RPMI8226 (cell line): ENCODE results near the gene ROR2.
A peak's percentile ranks its signal among the peaks of the same experiment; 100 is the strongest.
"Not testable (repeated sequence)": the region's sequence is repeated elsewhere in the genome, so short reads cannot be mapped to it uniquely, and the experiment has no call there.

Source experiments
- DNase-seq: peaks from one replicate; pipeline ENCODE4 v3.0.0-alpha.2; 2015

The ROR2 gene

DNA sequence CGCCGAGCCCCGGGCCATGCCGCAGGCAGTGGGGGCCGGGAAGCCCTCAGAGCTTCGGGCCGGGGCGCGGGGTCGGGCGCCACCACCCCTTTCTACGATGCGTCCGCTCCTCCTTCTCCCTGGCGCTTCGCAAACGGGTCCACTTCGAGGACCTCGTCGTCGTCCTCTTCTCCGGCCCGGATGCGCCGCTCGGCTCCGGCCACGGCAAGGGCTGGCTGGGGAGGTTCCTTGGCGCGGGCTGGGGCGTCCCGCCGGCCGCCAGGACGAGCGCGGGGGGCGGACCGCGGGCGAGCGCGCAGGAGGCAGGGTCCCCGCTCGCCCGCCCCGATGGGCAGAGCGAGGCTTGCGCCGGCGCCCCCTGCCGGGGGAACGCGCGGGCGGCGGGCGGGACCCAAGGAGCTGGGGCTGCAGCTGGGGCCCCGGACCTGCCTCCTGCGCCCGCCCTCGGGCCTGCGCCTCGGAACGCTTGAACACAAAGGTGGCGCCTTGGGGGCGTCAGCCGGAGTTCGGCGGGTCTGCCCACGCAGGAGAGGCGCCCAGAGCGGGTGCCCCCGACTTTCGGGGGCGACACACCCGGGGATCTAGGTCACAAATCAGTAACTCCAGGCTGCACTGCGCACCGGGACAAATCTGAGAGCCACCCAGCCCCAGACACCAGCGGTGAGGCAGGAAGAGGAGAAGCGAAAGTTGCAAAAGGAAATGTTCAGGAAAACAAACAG, at the start of gene ROR2:
TSS of gene ROR2 (minus strand) at position 283 of the 719 bp plus-strand sequence.
- DNase-seq, result peak; percentile 69

DNA sequence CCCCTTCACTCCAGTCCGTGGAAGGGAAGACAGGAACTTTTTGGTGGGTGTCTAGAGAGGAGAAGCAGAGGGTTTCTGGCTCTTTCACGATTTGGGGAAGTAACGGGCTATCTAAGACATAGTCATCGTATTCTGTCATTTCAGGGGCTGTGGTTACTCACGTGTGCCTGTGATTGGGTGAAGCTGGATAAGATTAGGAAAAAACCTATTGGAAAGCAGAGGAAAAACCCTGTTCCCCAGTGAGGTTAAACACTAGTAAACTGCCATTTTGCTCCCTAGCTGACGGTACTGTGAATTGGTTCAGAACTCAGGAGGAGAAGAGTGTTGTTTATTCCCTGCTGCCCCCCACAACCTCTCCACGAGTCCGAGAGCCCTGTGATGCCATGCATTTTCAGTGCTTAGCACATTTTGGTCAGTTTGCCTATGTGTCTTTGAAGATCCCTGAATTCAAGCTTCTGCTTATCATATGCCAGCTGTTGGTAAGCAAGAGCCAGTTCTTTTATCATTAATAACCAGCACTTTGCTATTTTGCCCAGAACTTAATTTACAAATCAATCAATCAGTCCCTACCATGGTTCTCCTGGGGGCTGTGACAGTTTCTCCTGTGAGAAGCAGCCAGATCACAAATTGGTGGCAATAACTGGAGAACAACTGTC, 45.1 kb upstream of the ROR2 start:
- DNase-seq, result no peak

DNA sequence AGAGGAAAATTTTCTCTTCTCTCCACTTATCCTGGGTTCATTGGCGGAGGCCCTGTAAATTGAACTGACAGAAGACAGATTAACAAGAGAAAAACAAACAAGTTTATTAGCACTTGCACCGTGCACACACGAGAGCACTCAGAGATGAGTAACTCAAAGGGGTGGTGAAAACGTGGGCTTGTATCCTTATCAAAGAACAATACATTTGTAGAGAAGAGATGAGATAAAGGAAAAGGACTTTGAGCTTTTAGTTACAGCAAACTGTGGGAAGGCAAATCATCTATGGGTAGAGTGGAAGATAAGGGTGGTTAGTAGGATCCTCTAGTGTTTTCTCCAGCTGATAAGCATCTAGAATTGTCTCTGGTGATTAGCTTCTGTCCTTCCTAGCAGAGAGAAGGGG, 44.4 kb upstream of the ROR2 start:
- DNase-seq, result no peak

DNA sequence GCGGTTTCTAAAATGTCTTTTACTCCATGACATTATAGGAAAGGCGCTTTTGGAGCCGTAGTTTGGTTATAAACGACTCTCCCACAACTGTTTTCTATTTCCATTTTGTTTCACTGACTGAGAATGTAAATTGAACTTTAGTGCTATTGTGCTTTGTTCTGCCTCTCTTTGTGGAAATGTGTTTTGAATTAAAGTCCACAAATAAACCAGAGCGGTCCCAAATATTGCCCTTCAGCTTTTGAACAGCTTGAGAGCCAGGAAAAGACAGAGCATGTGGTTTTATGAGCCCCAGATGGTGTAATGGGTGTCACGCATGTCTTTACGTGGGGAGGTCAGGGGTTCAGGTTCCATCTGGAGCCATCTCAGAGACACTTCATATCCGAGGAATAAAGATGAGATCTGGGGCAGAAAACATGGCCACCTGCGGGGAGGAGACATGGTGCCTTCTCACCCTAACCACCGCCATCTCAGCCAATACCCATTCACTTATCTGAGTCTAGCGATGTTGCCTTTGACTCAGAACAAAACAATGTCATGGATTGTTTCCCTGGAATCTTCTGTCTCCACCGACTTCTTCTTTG, 42.5 kb upstream of the ROR2 start:
- DNase-seq, result no peak

DNA sequence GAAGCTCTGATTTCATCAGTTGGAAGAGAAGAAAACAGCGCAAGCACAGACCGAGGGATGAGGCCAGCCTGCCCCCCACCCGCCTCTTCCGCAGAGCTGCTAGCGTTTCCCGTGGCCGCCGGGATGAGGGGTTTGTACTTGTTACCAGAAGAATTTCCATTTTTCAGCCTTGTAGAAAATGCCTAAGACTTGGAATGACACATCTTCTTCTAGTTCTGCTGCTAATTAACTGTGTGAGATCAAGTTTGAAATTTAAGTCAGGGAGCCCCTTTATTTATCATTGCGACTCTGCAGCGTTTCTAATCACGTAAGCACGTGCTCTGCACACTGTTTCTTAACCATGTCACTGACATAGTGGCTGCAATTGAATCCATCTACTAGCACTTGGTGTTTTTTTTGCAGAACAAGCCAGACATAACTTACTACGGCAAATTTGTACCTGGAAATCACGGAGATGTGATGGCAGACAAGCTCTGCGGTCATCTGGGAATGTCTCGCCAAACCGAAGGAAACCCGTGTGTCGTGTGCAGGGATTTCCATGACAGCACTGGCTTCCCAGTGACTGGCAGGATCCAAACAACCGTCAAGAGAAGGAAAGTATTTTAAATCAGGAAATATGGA, 41.8 kb upstream of the ROR2 start:
- DNase-seq, result no peak

DNA sequence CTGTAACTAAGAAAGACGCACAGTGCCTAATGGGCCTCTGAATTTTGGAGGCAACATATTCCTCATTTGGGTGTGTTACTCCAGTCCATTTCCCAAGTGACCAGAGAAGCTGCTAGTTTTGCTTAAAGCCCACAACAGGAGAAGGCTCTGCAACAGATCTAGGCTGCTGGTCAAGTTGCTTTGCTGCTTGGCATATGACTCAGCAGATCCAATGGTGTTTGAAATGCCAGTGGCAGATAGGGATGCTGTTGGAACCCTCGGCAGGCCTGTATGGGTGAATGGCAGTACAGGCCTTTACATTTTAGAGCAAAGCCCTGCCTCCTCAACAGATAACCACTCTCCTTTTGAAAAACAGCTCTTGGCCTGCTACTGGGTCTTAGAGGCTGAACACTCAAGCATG, 36.2 kb upstream of the ROR2 start:
- DNase-seq, result no peak

DNA sequence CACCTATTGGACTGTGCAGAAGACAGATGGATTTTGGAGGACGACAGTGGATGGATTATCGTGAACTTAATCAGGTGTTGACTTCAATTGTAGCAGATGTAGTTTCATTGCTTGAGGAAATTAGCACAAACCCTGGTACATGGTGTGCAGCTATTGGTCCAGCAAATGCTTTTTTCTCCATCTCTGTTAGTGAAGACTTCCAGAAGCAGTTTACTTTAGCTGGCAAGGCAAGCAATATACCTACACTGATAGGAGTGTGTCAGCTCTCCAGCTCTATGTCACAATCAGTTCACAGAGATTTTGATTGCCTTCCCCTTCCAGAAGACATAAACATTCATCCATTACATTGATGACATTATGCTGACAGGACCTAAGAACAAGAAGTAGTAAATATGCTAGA, 35.7 kb upstream of the ROR2 start:
- no peak for DNase-seq

DNA sequence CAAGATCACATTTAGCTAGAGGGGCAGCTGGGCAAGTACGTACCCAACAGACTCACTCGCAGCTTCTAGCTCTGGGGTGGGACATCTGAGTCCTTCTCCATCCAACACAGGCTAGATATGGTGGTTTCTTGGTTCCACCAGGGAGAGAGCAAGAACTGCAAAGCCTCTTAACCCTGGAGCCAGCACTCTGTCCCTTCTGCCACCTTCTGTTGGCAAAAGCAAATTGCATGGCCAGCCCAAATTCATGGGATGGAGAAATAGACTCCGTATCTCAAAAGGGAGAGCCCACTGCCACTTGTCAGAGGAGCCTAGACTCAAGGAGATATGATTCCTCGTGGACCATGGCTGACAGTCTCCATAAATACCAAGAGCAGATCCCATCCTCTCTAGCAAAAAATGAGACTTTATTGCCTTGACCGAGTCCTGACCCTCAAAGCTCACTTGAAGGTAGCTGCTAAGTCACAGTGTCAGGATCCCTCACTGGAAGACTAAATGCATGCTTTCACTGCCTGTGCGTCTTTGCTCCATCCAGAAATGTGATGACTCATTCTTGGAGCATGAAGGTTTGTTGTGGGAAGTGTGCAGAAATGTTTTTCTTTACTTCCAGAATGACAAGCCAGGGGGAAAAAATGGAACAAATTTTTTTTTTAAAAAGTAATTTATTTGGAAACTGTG, 28.8 kb upstream of the ROR2 start:
- peak; percentile 29 for DNase-seq

DNA sequence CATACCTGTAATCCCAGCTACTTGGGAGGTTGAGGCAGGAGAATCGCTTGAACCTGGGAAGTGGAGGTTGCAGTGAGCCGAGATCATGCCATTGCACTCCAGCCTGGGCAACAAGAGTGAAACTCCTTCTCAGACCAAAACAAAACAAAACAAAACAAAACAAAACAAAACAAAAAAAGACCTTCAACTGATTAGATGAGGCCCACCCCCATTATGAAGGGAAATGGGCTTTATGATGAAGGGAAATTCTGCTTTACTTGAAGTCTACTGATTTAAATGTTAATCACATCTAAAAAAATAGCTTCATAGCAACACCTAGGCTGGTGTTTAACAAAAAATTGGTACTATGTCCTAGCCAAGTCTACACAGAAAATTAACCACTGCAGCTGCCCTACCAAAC, 25.2 kb upstream of the ROR2 start:
- not testable (repeated sequence) for DNase-seq

DNA sequence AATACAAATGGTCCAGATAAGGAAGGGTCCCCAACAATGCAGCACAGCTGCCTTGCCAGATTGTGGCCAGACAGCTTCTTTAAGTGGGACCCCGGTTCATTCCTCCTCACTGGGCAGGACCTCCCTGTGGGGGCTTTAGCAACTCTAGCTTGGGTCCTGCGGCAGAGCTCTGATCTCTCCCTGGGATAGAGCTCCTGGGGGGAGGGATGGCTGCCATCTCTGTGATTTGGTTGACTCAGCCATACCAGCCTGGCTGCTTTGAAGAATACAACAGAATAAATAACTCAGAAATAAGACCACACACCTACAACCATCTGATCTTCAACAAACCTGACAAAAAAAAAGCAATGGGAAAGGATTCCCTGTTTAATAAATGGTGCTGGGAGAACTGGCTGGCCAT, 22.7 kb upstream of the ROR2 start:
- DNase-seq, result no peak

DNA sequence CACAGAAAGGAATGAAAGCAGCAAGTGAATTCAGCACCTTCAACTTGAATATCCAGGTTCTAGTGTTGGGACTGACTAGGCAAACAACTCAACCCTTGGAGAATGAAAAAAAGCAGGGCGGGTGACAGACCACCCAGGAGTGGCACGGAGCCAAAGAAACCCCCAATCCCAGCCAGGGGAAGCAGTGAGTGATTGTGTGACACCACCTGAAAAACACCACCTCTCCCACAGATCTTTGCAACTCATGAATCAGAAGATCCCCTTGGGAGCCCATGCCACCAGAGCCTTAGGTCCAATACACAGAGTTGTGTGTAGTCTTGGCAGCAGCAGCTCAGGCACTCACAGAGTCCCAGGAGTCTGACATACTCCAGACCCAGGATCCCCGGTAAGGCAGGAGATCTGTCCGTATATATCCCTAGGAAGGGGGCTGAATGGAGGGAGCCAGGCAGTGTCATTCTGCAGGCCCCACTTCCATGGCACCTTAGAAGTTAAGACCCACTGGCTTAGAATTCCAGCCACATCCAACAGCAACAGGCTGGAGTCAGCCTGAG, 22.1 kb upstream of the ROR2 start:
- no peak for DNase-seq

DNA sequence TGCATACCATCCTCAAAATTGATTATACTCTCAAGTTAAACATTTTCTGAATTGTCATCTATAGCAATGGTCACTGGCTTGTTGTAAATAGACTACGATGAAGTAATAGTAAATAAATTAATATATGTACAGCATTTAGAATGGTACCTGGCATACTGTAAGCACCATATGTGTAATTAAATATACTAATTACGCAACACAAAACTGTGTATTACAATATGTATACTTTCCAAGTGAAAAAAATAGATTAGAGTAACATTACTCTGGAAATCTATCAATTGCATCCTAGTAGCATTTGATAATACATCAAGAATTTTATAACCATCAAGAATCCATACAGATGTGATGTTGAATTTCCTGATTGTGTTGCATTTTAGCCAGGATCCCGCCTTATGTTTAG, 17.2 kb upstream of the ROR2 start:
- DNase-seq, result no peak

DNA sequence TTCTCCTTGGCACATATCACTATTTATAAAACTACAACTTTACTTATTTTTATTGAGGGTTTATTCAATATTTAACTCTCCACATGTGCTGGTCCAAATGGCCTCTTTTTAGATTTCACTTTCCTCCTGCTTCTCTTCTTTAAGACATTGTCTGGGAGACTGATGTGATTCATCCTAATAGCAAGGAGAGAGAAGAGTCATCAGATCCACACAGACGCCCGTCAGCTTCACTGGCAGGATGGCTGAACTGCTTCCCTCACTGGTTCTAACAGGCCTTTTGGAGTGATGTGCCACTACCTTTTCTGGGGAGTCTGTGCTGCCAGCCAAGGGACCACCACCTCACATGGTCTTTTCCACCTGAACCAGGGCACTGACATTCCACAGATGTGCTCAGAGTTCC, 16.5 kb upstream of the ROR2 start:
- DNase-seq, result no peak

DNA sequence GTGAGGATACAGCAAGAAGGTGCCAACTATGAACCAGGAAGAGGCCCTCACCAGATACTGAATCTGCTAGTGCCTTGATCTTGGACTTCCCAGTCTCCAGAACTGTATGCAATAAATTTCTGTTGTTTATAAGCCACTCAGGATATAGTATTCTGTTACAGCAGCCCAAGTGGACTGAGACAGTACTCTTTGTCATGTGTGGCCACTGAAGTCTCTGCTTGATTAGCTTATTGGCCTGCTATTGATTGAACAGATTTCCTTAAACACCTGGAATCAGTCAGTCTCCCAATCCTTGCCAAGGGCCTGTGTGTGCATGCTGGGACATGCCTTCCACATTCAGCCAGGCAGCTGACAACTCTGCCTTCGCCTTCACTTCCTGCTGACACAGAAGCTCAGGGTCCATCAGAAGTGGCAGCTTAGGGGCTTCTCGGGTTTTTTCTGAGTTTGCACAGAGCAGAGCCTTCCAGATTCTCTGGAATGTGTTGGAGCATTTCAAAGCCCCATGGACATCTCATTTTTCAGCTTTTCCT, 13.7 kb upstream of the ROR2 start:
- no peak for DNase-seq

DNA sequence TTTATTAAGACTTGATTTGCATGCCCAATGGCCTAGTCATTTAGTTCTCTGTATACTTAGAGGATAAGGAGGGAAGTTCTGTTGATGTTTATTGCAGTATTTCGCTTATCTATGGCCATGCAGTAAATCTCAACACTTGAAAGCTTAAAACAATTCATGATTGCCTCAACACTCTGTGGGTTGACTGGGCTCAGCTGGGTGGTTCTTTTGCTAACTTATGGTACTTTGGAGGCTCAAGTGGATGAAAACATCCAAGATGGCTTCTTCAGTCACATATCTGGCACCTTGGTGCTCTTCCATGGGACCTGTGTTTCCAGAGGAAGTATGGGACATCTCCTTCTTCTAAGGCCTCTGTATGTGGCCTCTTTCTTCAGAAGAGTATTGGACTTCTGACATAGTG, 10.3 kb upstream of the ROR2 start:
- no peak for DNase-seq

DNA sequence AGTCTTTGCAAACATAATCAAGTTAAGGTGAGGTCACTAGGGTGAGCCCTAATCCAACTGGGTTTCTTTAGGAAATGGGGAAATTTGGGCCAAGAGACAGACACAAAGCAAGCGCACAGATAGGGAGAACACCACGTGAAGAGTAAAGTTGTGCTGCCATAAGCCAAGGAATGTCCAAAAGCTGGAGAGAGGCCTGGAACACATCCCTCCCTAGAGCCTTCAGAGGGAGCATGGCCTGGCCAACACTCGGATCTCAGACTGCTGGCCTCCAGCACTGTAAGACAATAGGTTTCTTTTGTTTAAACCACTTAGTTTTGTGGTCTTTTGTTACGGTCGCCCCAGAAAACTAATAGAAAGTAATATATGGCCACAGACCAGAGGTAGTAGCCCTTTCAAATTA, 8.1 kb upstream of the ROR2 start:
- no peak for DNase-seq

DNA sequence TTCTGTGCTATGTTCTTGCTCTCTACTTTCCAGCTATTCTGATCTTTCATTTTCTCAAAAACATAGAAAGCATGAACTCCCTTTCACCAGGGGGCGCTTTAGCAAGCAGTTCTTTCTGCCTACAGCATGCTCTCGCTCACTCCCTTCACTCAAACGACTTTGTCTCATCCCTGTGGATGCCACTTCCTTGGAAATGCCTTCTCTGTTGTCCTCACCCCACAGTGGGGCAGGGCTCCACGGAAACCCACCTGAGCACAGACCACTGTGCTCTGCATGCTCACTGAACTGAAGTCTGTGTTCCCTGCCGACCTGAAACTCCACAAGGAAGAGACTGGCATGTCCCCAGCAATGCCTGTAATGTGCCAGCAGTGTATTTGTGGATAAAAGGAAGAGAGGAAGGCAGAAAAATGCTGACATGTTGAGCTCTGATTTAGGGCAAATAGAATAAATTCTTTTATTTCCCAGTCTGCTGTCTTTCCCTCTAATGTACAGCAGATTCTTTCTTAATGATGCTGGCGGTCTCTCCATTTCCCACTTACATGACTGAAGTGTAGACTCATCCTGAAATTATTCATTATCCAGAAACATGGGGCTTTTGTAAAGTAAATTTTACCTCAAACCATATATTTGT, 4.9 kb upstream of the ROR2 start:
- DNase-seq, result peak; percentile 56

DNA sequence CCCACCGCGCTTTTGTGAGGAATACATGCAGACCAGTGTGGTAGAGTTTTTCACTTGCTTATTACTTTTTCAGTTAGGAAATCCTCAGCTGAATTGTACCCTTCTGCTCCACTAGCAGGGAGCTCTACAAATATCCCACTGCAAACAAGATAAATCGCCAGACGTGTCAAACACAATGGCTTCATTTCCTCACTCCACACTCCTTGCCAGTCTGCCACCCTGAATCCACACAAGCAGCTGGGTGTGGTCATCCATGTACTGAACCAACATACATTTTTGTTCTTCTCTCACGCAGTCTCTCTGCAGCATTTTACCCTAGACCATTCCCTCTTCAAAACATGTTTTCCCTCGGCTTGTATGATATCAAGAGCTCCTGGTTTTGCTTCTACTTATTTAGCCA, 3.7 kb upstream of the ROR2 start:
- no peak for DNase-seq

DNA sequence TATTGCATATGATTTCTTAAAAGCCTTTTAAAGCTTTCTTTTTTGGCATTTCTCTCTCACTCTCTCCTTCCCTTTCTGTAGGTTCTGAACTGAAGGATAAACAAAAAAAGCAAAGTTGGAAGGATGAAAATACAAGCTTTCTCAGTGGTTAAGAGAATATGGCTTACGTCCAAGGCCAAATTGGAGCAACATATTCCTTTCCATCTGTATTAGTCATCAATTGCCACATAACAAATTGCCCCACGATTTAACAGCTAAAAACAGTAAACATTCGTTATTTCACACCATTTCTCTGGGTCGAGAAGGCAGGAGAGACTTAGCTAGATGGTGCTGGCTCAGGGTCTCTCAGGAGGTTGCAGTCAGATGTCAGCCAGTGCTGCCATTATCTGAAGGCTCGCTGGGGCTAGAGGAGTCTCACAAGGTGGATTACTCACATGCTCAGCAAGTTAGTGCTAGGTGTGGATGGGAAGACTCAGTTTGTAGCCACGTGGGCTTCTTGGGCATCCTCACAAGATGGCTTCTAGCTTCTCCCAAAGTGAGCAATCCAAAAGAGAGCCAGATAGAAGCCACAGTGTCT, 2.0 kb upstream of the ROR2 start:
- DNase-seq, result no peak

DNA sequence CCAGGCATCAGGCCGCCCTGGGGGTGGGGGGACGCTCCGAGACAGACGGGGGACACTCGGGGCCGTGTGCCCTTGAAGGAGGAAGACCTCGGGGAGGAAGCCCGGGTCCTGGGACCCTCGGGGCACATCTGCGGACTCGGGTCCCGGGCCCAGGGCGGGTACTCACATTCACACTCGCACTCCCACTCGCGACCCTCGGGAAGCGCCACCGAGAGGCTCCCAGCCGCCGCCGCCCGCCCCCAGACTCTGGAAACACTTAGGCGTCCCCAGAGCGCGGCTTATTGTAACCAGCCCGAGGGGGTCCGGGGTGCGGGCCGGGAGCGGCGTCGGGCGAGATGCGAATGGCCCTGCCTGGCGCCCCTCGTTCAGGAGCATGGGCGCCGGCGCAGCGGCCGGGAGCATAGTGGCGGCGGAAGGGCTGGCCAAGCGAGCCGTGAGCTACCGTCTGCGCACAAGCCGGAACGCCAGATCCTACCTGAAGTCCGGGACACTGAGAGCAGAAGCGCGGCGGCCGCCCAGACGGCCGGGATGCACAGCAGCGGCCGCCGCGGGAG, 559 bp downstream of the ROR2 start:
- DNase-seq, result no peak

DNA sequence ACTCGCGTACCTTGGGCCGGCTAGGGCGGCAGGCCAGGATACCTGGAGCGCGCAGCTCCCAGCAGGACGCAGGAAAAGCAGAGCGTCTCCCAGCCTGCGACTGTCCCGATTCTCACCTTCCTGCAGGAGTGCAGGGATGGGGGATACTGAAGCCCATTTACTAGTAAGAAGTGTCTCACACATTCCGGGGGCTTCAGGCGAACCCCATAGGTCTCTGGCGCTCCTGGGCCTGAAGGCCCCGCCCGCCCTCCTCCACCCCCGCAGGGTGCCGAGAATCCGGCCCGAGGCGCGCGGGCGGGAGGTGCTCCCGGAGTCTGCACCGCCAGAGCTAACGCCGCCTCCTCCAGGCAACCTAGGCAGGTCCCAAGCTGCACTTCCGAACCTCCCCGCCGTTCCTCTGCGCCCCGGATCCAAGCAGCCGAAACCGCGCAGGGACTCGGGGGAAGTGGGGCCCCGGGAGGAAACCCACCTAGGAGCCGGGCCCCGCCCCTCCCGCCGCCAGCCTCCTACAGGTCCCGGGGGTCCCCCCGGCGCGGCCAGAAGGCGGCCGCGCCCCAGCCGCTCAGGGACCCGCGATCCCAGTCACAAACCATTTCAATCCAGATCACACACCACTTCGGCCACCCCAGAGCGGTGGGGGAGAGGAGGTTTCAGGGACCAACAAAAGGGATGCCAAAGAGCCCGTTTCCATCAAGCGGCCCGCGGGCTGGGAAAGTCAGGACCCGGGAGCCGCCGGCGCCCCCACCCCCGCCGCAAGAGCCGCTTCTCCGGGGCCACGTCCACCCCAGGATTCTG, 1.2 kb downstream of the ROR2 start:
- peak; percentile 32 for DNase-seq
